Left forelimb (tissue), 1 donor: ENCODE results near the gene COL27A1.

Experiments
- DNase-seq: peaks from one replicate; pipeline ENCODE4 v3.0.0-alpha.2; 2018; ENCODE audit warnings: low spot score

The COL27A1 gene

DNA sequence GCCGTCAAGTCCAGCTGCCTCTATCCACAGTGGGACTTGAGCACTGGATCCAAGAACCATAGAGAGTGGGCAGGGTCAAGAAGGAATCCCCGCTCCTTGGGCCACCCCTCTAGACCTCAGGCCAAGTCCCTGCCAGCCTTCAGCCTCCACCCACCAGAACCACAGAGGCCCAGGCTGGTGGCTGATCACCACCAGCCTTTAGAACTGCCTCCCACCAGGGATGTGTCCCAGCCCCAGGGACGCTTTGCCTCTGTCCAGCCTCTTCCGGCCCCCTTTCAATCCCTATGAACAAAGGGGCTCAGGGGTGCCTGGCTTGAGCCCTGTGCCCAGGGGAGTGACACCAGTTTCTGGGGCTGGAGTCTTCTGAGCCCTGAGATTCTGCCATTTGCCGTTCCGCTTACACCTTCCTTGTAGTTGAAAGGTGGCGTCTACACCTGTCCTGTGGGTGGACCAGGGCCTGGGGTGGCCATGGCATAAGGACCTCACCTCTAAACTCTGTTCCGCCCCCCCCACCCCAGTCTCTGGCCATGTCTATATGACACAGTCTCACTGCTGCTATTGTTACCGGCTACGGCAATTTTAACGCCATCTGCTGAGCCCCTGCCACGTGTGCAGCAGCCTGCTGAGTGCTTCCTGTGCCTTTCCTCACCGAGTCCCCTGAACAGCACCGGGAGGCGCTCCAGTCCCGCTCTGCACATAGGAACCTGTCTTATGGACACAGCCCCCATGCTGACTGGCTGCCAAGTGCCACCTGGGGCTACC, 131.8 kb downstream of the COL27A1 start:
- DNase-seq: no peak

DNA sequence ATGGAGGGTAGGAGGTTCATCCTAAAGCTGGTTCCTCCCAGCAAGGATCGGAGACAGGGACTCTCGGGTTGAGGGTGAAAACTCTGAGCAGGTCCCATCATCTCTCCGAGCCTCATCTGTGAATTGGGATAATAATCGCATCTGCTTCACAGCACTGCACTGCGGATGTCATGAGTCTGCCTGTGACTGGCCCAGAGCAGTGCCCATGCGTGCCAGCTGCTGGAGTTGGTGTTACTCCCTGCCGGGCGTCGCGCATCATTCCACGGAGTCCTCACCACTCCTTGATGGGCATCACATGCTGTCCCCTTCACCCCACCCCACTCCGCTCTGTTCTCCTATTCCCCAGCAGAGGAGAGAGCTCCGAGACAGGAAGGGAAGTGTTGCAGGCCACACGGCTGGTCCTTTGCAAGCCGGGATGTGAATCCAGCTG, 132.4 kb downstream of the COL27A1 start:
- peak; percentile 60 for DNase-seq

- DNase-seq: peak; percentile 65
Observed at GRCh38 chr9:114288193-114289091, 133.1 kb downstream of the COL27A1 start.

DNA sequence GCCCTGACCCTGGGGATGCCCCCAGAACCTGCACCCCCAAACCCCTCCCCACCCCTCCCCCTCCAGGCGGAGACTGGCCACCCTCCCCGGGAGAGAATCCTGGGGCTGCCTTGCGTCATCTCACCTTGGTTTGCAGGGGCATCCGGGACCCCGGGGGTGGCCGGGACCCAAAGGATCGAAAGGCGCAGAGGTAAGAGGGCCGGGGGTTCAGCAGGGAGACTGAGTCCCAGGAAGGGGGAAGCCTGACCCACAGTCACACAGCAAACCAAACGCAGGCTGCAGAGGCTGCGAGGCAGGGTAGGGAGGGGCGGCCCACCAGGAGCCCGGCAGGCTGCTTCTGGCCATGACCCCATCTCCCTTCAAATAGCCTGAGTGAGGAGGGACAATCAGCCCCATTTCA, 133.8 kb downstream of the COL27A1 start:
- peak; percentile 54 for DNase-seq

- peak; percentile 62 for DNase-seq
Observed at GRCh38 chr9:114289571-114290481, 134.5 kb downstream of the COL27A1 start.

DNA sequence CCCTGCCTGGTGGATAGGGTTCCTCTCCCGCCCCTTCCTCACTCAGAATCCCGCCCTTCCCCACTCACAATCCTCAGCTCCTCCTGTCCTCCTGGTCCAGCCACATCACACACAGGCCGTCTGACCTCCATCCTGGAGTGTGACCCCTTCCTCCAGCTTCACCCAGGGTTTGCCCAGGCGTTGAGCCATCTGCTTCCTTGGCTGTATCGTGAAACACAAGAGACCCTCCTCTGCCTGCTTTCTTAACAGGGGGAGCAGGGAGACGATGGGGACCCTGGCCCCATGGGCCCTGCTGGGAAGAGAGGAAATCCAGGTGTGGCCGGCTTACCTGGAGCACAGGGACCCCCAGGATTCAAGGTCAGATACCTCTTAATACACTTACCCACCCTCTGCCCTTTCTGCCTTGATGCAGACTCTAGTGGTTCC, 135.2 kb downstream of the COL27A1 start:
- peak; percentile 51 for DNase-seq

DNA sequence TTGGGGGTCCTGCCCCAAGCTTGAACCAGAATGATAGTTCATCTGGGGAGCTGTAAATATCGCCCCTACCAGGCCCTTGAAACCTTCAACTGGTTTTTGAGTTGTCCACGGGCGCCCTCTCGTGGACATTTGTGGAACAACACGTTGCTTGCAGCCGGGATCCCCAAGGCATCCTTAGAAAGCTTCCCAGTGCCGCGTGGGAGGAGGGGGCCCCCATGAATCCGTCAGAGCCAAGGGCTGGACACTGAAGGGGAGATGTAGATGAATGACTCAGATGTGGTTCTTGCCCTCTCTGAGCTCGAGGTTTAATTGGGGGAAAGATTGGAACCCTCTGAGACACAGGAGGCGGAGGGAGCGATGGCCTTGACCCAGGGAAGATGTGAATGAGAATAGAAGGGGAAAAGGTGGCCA, 135.7 kb downstream of the COL27A1 start:
- peak; percentile 85 for DNase-seq

DNA sequence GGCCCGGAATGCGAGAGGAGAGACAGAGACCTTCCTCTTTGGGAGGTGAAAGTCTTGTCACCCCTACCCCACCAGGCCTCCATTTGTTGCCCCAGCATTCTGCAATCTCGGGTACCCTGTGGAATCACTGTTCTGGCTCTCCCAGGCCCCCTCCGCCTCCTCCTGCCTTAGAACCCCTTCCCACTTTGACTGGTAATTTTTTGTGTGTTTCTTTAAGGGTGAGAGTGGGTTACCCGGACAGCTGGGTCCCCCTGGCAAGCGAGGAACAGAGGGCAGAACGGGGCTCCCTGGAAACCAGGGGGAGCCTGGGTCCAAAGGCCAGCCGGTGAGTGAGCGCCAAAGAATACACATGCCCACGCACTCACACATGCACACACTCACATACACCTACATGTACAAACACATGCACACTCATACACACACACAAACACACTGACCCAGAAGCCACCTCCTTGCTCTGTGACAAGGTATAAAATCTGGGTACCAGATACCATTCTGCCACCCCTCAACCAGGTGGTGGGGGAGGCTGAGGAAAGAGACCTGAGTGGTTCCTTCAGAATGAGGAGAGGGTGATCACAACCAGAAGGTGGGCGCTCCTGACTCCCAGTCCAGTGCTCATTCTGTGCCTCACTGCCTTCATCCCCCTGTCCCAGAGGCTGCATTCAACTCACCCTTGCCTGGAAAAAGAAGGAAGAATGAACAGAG, 136.7 kb downstream of the COL27A1 start:
- no peak for DNase-seq

- no peak for DNase-seq
Observed at GRCh38 chr9:114294664-114295063, 139.3 kb downstream of the COL27A1 start.

DNA sequence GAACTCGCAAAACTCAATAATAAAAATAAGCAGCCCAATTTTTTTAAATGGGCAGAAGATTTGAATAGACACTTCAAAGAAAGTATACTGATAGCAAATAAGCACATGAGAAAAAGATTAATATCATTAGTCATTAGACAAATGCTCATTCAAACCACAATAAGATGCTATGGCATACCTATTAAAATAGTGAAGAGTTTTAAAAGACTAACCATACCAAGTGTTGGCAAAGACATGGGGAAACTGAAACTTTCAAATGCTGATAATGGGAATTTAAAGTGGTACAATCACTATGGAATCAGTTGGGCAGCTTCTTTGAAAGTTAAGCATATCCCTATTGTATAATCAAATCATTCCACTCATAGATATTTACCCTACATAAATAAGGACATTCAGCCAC, 141.0 kb downstream of the COL27A1 start:
- no peak for DNase-seq

DNA sequence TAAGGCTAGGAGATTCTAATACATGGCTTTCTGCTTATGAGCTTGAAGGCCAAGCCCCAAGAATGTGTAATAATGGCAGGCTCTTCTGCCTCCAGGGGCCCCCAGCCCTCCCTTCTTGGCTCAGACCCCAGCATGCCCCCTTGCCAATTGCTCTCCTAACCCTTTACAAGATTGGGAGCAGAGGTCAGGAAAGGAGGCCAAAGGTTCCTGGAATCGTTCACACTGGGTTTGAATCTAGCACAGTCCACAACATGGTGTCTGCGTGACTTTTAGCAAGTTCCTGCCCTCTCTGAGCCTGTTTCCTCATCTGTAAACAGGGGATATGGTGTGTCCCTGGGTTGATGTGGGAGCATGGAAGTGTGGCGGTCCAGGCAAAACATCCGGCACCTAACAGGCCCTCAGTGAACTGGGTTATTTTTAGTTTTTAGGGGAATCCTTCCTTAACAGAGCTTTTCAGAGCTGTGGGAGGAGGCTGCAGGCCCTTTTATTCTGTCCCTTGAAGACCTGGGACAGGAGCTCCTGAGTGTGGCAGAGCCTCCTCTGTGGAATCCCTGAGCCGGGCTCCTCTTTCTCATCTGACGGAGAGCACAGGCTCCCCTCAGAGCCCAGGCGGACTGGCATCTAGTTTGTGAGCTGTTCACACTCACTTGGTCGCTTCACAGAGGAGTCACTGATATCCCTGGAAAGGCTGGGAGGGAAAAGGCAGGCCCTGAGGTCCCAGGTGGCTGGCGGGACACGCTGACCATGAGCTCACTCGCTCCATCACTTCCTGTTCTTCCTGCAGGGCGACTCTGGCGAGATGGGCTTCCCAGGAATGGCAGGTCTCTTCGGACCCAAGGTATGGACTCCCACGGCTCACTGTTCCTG, 144.2 kb downstream of the COL27A1 start:
- DNase-seq: no peak

DNA sequence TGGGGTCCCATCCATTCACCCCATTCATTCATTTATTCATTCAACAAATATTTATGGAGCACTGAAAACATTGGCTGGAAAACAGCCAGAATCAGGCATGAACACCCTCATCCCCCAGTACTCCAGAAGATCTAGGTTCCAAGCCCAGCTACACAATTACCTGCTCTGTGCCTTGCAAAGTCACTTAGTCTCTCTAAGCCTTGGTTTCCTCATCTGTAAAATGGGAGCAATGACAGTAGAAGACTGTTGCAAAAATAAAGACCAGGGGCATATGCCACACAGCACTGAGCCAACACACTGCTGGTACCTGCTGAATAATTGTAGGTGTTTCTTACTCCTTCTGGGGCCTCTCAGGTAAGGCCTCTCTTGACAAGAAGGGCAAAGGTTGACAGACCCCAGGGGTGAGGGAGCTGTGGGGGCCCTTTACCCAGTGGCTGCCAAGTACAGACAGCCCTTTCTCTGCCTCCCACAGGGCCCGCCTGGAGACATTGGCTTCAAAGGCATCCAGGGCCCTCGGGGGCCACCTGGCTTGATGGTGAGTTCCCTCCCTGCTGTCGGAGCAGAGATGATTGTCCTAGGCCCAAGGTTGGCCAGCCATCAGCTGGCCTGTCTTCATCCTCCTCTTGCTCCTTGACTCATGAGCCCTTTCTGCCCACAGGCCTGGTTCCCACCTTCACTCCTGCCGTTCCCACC, 145.0 kb downstream of the COL27A1 start:
- DNase-seq: no peak

GRCh38 chr9:114300846-114301797, 145.8 kb downstream of the COL27A1 start:
- no peak for DNase-seq

- DNase-seq: no peak
Observed at GRCh38 chr9:114301798-114302565, 146.6 kb downstream of the COL27A1 start.

- no peak for DNase-seq
Observed at GRCh38 chr9:114302727-114303126, 147.4 kb downstream of the COL27A1 start.

GRCh38 chr9:114303571-114303970, 148.2 kb downstream of the COL27A1 start:
- DNase-seq: no peak

GRCh38 chr9:114303977-114304376, 148.6 kb downstream of the COL27A1 start:
- no peak for DNase-seq
